Endodermal cell (in vitro differentiated cells): ENCODE measurements around the gene IFNG. TPM values are rescaled to one million over a fixed set of nuclear protein-coding genes. Genes with fewer than 3 reads are reported as not detected.

Experiments
- DNase-seq: peaks from one replicate; pipeline ENCODE4 v3.0.0-alpha.2; 2017
- H3K27ac ChIP-seq: 2 replicates; pipeline ENCODE4 v1.5.1; 2013; ENCODE audit warnings: mild to moderate bottlenecking, low read depth, low read length, moderate library complexity
- H3K27me3 ChIP-seq: 2 replicates; pipeline ENCODE4 v1.6.1; 2013; ENCODE audit warnings: mild to moderate bottlenecking, low read length, moderate library complexity; ENCODE audit not compliant: insufficient read depth, control insufficient read depth, poor library complexity, severe bottlenecking
- H3K36me3 ChIP-seq: 2 replicates; pipeline ENCODE4 v1.7.0; 2013; ENCODE audit warnings: mild to moderate bottlenecking, low read length, moderate library complexity; ENCODE audit not compliant: control insufficient read depth, insufficient read depth
- H3K4me1 ChIP-seq: one replicate; pipeline ENCODE4 v1.7.0; 2013; ENCODE audit warnings: low read length; ENCODE audit not compliant: control insufficient read depth, insufficient read depth
- H3K4me3 ChIP-seq: 2 replicates; pipeline ENCODE4 v1.5.1; 2013; ENCODE audit warnings: mild to moderate bottlenecking, low read length, moderate library complexity
- H3K9ac ChIP-seq: 2 replicates; pipeline ENCODE4 v1.6.1; 2013; ENCODE audit warnings: mild to moderate bottlenecking, low read length, moderate library complexity; ENCODE audit not compliant: poor library complexity, severe bottlenecking; ENCODE audit errors: extremely low read depth
- H3K9me3 ChIP-seq: 2 replicates; pipeline ENCODE4 v1.6.1; 2013; ENCODE audit warnings: mild to moderate bottlenecking, low read length, moderate library complexity; ENCODE audit not compliant: control insufficient read depth
- H3K27ac Mint-ChIP-seq: 2 replicates; pipeline ENCODE4 v1.8.0; 2020; ENCODE audit warnings: mixed read lengths
- H3K27me3 Mint-ChIP-seq: 2 replicates; pipeline ENCODE4 v1.8.0; 2021; ENCODE audit warnings: mild to moderate bottlenecking, mixed read lengths; ENCODE audit not compliant: insufficient read depth
- H3K36me3 Mint-ChIP-seq: 2 replicates; pipeline ENCODE4 v1.8.0; 2020; ENCODE audit warnings: low read depth, mixed read lengths
- H3K4me1 Mint-ChIP-seq: 2 replicates; pipeline ENCODE4 v1.8.0; 2020; ENCODE audit warnings: mixed read lengths
- H3K4me3 Mint-ChIP-seq: 2 replicates; pipeline ENCODE4 v1.8.0; 2020; ENCODE audit warnings: mild to moderate bottlenecking, moderate library complexity, mixed read lengths
- H3K9me3 Mint-ChIP-seq: 2 replicates; pipeline ENCODE4 v1.8.0; 2020; ENCODE audit warnings: mild to moderate bottlenecking, mixed read lengths
- WGBS, 2 experiments: methylation state at CpG; one replicate each; pipeline versions ENCODE4 v1.1.5 to v1.1.7; 2013; ENCODE audit warnings: missing lambda C conversion rate in 2 of 2, mixed read lengths in 1 of 2; ENCODE audit not compliant: insufficient coverage in 1 of 2, insufficient read length in 1 of 2; 5-methylcytosine and 5-hydroxymethylcytosine counted together
- total RNA-seq, 2 donors: library from RNA; stranded (reverse); fragmentation: NEBNext Ultra II Directional in 1 of 2; extraction: Animal tissue kit (Norgen Biotek cat#: 25700) in 1 of 2; gene quantifications; 2 replicates in 1 of 2; 3 replicates in 1 of 2; pipeline ENCODE4 v1.2.1, GENCODE V29; 2021
- TF ChIP-seq, protein P1 (sequence below): fragments of 200-600 bp; sonication (generic); conservative IDR thresholded peaks from 2 replicates; pipeline ENCODE4 v1.5.0; 2021; ENCODE audit warnings: antibody characterized with exemption, mild to moderate bottlenecking

IFNG gene
- total RNA-seq, 2 donors from 2014 or later = not detected

DNA sequence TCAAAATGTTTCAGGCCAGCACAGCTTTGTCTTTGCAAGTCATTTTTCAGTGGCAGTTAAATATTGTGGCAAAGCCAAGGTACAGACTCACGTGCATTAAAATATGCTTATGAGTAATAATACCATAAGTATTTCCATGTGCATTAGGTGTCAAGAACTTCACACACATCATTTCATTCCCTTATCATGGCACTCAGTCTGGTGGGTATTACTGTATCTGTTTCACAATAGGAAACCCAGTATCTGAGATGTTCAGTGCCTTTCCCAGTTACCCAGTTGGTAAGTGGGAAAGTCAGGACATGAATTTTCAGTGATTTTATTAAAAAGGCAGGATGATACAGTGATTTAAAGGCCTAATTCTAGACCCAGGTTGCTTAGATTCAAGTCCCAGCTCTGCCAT, 52.9 kb downstream of the IFNG start:
- no peak for DNase-seq
- H3K27ac ChIP-seq = no peak overlapping the region
- H3K9ac ChIP-seq = no peak overlapping the region
- no peaks in the 10 kb centered on the region for H3K9me3 Mint-ChIP-seq
- H3K27ac Mint-ChIP-seq = no peak overlapping the region
- H3K4me1 Mint-ChIP-seq = no peaks in the 10 kb centered on the region
- H3K27me3 ChIP-seq = no peaks in the 10 kb centered on the region
- WGBS, 2 experiments = 100% methylated on average over 1 of the region's 1 CpG; no CpG with 5 or more reads in 1 of the 2 experiments
- no peaks in the 10 kb centered on the region for H3K36me3 Mint-ChIP-seq
- H3K4me1 ChIP-seq = peaks cover 8% of the 10 kb centered on the region
- no peaks in the 10 kb centered on the region for H3K27me3 Mint-ChIP-seq
- no peak overlapping the region for H3K4me3 Mint-ChIP-seq
- H3K9me3 ChIP-seq = no peaks in the 10 kb centered on the region
- H3K36me3 ChIP-seq = no peaks in the 10 kb centered on the region
- H3K4me3 ChIP-seq = no peak overlapping the region
- TF ChIP-seq, protein P1, sequence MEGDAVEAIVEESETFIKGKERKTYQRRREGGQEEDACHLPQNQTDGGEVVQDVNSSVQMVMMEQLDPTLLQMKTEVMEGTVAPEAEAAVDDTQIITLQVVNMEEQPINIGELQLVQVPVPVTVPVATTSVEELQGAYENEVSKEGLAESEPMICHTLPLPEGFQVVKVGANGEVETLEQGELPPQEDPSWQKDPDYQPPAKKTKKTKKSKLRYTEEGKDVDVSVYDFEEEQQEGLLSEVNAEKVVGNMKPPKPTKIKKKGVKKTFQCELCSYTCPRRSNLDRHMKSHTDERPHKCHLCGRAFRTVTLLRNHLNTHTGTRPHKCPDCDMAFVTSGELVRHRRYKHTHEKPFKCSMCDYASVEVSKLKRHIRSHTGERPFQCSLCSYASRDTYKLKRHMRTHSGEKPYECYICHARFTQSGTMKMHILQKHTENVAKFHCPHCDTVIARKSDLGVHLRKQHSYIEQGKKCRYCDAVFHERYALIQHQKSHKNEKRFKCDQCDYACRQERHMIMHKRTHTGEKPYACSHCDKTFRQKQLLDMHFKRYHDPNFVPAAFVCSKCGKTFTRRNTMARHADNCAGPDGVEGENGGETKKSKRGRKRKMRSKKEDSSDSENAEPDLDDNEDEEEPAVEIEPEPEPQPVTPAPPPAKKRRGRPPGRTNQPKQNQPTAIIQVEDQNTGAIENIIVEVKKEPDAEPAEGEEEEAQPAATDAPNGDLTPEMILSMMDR = no peak

DNA sequence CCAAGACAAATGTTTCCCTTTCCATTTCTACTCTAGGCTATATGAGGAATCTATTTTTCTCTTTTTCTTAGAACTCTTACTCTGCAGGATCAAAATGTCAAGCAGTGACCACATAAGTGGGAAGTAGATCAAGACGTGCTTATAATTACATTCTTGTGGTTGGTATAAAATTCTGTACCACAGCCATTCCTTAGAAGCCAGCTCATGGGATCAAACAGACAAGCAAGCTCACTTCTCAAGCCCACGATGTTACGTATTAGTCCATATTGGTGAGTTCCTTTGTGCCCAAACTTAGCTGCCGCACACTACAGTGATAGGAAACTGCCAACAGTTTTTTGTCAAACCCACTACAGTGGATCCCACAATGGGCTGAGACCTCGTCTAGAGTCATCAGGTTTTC, 53.4 kb downstream of the IFNG start:
- H3K27ac ChIP-seq = no peak overlapping the region
- H3K4me3 ChIP-seq = no peak overlapping the region
- H3K9ac ChIP-seq = no peak overlapping the region
- TF ChIP-seq, protein P1 = no peak
- peaks cover 8% of the 10 kb centered on the region for H3K4me1 ChIP-seq
- no peaks in the 10 kb centered on the region for H3K36me3 Mint-ChIP-seq
- no peak overlapping the region for H3K4me3 Mint-ChIP-seq
- no peaks in the 10 kb centered on the region for H3K9me3 Mint-ChIP-seq
- no peaks in the 10 kb centered on the region for H3K9me3 ChIP-seq
- H3K27ac Mint-ChIP-seq = no peak overlapping the region
- no peaks in the 10 kb centered on the region for H3K36me3 ChIP-seq
- H3K4me1 Mint-ChIP-seq = no peaks in the 10 kb centered on the region
- H3K27me3 Mint-ChIP-seq = no peaks in the 10 kb centered on the region
- no peaks in the 10 kb centered on the region for H3K27me3 ChIP-seq
- WGBS, 2 experiments = 79 to 81% methylated on average over 4 to 5 of the region's 5 CpGs
- no peak for DNase-seq

Other genes with a start within 250 kb of the IFNG start
- gene IFNG-AS1, start 170.3 kb downstream of the IFNG start, total RNA-seq = not detected
- not detected for gene IL26, start 66.1 kb upstream of the IFNG start, total RNA-seq
- gene IL22, start 93.9 kb upstream of the IFNG start, total RNA-seq = not detected
- 10 to 100 TPM; 20.2 to 21.2 TPM for gene MDM1, start 172.6 kb upstream of the IFNG start, total RNA-seq